GM13976 (cell line): ENCODE results near the gene MISFA.
"Not testable (repeated sequence)": the region's sequence is repeated elsewhere in the genome, so short reads cannot be mapped to it uniquely, and the experiment has no call there.

Experiments used
- DNase-seq: peaks from one replicate; pipeline ENCODE4 v3.0.0; 2012; ENCODE audit warnings: low spot score
- in situ Hi-C: fragments of 300-500 bp; cut with MboI; formaldehyde crosslinking; loops from one replicate; pipeline ENCODE4 v1.12.0; 2022; ENCODE audit warnings: low sequenced_read_pairs, mixed read lengths, inconsistent platforms; ENCODE audit not compliant: unreplicated experiment
- TF ChIP-seq, protein P1 (sequence below): IDR thresholded peaks from 2 replicates; pipeline ENCODE4 v1.5.1; 2012; ENCODE audit warnings: borderline replicate concordance, mild to moderate bottlenecking; ENCODE audit not compliant: insufficient read depth; ENCODE audit errors: extremely low read depth, missing control alignments, control extremely low read depth

MISFA gene

GRCh38 chr11:18578975-18579598, 20.5 kb upstream of the MISFA start:
- TF ChIP-seq, protein P1, sequence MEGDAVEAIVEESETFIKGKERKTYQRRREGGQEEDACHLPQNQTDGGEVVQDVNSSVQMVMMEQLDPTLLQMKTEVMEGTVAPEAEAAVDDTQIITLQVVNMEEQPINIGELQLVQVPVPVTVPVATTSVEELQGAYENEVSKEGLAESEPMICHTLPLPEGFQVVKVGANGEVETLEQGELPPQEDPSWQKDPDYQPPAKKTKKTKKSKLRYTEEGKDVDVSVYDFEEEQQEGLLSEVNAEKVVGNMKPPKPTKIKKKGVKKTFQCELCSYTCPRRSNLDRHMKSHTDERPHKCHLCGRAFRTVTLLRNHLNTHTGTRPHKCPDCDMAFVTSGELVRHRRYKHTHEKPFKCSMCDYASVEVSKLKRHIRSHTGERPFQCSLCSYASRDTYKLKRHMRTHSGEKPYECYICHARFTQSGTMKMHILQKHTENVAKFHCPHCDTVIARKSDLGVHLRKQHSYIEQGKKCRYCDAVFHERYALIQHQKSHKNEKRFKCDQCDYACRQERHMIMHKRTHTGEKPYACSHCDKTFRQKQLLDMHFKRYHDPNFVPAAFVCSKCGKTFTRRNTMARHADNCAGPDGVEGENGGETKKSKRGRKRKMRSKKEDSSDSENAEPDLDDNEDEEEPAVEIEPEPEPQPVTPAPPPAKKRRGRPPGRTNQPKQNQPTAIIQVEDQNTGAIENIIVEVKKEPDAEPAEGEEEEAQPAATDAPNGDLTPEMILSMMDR, result no peak
- in situ Hi-C loops, result no loop called here
- DNase-seq, result peak; percentile 46

GRCh38 chr11:18580113-18580766, 19.3 kb upstream of the MISFA start:
- DNase-seq, result no peak
- TF ChIP-seq, protein P1, result no peak
- in situ Hi-C loops, result no loop called here

GRCh38 chr11:18581825-18582224, 17.8 kb upstream of the MISFA start:
- in situ Hi-C loops, result no loop called here
- no peak for DNase-seq
- TF ChIP-seq, protein P1, result no peak

DNA sequence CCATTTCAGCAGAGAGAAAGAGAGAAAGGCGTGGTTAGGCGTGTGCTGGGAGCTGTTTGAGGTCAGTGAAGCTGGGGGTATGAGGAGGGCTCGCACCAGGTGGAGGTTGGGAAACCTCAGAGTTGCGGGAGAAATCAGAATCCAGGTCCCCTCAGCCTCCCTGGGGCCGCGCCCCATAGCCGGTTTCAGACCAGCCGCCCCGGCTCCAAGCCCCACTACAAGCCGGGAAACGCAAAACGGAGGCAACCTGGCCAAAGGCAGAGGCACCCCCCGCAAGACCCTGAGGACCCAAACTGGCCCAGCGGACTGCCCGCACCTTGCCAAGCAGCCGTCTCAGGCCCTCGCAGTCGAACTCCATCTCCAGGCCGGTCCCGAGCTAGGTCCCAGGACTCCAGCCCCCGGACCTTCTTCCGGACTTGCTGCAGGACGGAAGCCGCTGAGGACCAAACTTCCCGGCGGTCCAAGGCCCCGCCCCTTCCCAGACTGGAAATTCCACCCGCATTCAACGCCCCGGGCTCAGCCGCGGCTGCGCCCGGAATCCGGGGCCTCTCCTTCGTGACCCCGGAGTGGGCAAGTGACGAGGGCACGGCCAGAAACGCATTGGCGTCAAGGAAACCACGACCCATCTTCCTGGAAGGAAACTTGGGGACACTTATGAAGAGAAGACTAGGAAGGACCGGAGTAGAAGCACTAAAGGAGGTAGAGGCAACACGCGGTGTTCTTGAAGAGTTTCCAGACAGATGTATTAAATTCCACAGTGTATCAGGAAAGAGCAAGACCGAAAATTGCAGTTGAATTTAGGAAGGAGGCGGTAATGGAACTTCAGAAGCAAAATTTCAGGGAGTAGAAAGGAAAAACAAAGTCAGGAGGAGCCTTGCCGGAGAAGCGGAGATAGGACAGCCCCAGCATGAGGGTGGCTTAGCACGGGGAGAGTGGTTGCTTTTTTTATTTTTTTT, 11.0 kb upstream of the MISFA start, which contains the start of gene UEVLD:
UEVLD (minus strand) TSS at position 438 of the 956 bp plus-strand sequence; CDS start at position 358, 80 bp downstream.
- TF ChIP-seq, protein P1, result no peak
- peak; percentile 87 for DNase-seq
- in situ Hi-C loops, result no loop called here

DNA sequence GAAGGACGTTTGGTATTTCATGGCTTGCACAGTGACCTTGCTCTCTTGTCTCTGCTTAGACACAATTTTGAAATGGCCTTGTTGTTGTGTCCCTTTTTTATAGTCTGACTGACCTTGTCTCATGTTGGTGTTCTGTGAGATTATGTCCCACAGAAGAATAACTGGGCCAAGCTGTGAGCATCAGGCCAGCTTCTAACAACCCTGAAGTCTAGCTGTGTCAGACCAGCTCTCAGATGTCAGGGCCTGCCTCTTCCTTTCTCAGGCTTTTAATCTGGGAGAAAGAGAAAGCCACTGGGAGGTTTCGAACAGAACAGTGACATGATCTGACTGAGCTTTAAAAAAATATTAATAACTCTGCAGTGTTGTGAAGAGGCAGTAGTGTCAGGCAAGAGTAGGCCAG, 9.0 kb upstream of the MISFA start:
- in situ Hi-C loops, result no loop called here
- no peak for DNase-seq
- TF ChIP-seq, protein P1, result no peak

- DNase-seq, in situ Hi-C loops: not testable (repeated sequence)
Observed at GRCh38 chr11:18594088-18594487, 5.5 kb upstream of the MISFA start.
